Esophagus muscularis mucosa (tissue), 4 donors: ENCODE measurements around the gene AKR1C4. TPM values are rescaled to one million over a fixed set of nuclear protein-coding genes. Genes with fewer than 3 reads are reported as not detected.

Experiments used
- DNase-seq: peaks from one replicate; pipeline ENCODE4 v3.0.0-alpha.2; 2017; ENCODE audit errors: extremely low spot score
- H3K27ac ChIP-seq, 4 donors: fragments of 200-600 bp; sonication (generic); replicated peaks in 1 of 4; 1 replicate in 3 of 4; 2 replicates in 1 of 4; pipeline ENCODE4 v1.5.1; 2016 to 2019; ENCODE audit warnings: mild to moderate bottlenecking in 1 of 4
- H3K27me3 ChIP-seq, 4 donors: fragments of 200-600 bp; sonication (generic); one replicate each; pipeline versions ENCODE4 v1.5.1 to v1.6.0; 2016 to 2019
- H3K36me3 ChIP-seq, 4 donors: fragments of 200-600 bp; sonication (generic); one replicate each; pipeline ENCODE4 v1.5.1; 2016 to 2019
- H3K4me1 ChIP-seq, 4 donors: fragments of 200-600 bp; sonication (generic); one replicate each; pipeline ENCODE4 v1.5.1; 2016 to 2019
- H3K4me3 ChIP-seq, 4 donors: fragments of 200-600 bp; sonication (generic); 1 replicate in 2 of 4; 2 replicates in 2 of 4; pipeline ENCODE4 v1.5.1; 2016 to 2019; ENCODE audit warnings: mild to moderate bottlenecking in 4 of 4, moderate library complexity in 1 of 4
- H3K9me3 ChIP-seq, 4 donors: fragments of 200-600 bp; sonication (generic); 1 replicate in 3 of 4; 2 replicates in 1 of 4; pipeline ENCODE4 v1.5.1; 2016 to 2019
- EP300 ChIP-seq: sonication (generic); formaldehyde crosslinking; IDR thresholded peaks from one replicate; pipeline ENCODE4 v1.6.1; 2017; ENCODE audit warnings: antibody characterized with exemption
- POLR2A ChIP-seq: fragments of 450-650 bp; IDR thresholded peaks from one replicate; pipeline ENCODE4 v1.6.1; 2017; ENCODE audit warnings: antibody characterized with exemption, moderate library complexity, mild to moderate bottlenecking, low read depth
- POLR2AphosphoS5 ChIP-seq, 2 donors: sonication (generic); formaldehyde crosslinking; IDR thresholded peaks; one replicate each; pipeline ENCODE4 v1.6.1; 2017; ENCODE audit warnings: antibody characterized with exemption in 2 of 2
- WGBS: methylation state at CpG from one replicate; pipeline ENCODE4 v1.1.5; 2018; 5-methylcytosine and 5-hydroxymethylcytosine counted together
- intact Hi-C: fragments of 100-400 bp; cut with DNase I; formaldehyde crosslinking; loops from one replicate; pipeline ENCODE4 v1.15.1; 2023
- total RNA-seq, 4 donors: library from RNA; depleted of rRNA; stranded (reverse); fragments of >200 nt; gene quantifications; one replicate each; pipeline versions ENCODE4 v1.1.0 to v1.2.1, GENCODE V29; 2016
- TF ChIP-seq, protein P1 (sequence below), 3 experiments: fragments of 200-600 bp in 2 of 3; fragments of 450-650 bp in 1 of 3; sonication (generic) in 2 of 3; IDR thresholded peaks; one replicate each; pipeline ENCODE4 v1.5.1; 2017 to 2019; ENCODE audit warnings: antibody characterized with exemption in 3 of 3, mild to moderate bottlenecking in 2 of 3, moderate library complexity in 1 of 3

The AKR1C4 gene
- total RNA-seq, 4 donors from 2014 or later: not detected

DNA sequence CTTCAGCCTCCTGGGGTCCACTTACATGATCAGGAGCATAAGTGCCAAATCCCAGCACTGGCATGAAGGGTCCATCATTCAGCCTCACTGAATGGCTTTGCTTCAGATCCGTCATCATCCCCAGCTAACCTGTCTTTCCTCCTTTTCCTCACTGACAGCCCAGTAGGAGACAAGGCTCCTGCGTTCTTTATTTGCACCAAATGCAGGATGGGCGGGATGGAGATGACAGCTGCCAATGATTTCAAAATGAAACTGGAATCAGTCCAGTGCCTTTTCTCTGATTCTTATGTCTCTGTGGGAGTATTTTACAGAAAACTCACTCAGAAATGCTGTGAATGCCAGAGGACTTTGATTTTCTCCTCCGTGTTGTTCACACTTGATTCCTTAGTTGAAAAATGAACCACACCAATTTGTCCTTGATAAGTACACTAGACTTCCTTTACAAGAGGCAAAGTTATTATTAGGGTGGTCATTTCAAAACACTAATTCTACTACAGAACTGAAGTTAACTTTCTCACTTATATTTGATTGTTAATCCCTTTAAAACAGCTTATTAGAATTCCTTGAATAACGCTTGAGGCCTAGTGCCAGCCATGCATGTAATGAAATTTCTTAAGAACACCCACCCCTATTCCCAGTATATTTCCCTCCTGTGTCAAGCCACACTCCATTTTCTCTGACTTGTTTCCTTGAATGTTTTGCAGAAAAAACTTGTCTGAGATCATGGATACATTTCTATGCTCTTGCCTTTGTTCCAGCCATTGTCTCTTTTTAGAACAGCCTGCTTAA is 11.5 kb upstream of the AKR1C4 start, which contains the start of gene AKR1C8:
TSS of gene AKR1C8 (minus strand) at position 164 of the 789 bp plus-strand sequence. CDS start at position 118, 46 bp downstream.
- H3K9me3 ChIP-seq: no peaks in the 10 kb centered on the region
- H3K27ac ChIP-seq: no peak within 1 kb of the TSS
- no peaks in the 10 kb centered on the region for H3K27me3 ChIP-seq
- TF ChIP-seq POLR2AphosphoS5 (IDR thresholded peaks at IDR 0.05): no peak
- TF ChIP-seq POLR2A: no peak
- no peak for TF ChIP-seq EP300
- TF ChIP-seq, protein P1, sequence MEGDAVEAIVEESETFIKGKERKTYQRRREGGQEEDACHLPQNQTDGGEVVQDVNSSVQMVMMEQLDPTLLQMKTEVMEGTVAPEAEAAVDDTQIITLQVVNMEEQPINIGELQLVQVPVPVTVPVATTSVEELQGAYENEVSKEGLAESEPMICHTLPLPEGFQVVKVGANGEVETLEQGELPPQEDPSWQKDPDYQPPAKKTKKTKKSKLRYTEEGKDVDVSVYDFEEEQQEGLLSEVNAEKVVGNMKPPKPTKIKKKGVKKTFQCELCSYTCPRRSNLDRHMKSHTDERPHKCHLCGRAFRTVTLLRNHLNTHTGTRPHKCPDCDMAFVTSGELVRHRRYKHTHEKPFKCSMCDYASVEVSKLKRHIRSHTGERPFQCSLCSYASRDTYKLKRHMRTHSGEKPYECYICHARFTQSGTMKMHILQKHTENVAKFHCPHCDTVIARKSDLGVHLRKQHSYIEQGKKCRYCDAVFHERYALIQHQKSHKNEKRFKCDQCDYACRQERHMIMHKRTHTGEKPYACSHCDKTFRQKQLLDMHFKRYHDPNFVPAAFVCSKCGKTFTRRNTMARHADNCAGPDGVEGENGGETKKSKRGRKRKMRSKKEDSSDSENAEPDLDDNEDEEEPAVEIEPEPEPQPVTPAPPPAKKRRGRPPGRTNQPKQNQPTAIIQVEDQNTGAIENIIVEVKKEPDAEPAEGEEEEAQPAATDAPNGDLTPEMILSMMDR (IDR thresholded peaks at IDR 0.05): no peak
- H3K36me3 ChIP-seq: no peaks in the 10 kb centered on the region
- no peaks in the 10 kb centered on the region for H3K4me1 ChIP-seq
- 82% methylated on average over 5 of the region's 5 CpGs for WGBS
- DNase-seq: no peak
- H3K4me3 ChIP-seq: no peak within 1 kb of the TSS
- intact Hi-C loops: no loop called here

DNA sequence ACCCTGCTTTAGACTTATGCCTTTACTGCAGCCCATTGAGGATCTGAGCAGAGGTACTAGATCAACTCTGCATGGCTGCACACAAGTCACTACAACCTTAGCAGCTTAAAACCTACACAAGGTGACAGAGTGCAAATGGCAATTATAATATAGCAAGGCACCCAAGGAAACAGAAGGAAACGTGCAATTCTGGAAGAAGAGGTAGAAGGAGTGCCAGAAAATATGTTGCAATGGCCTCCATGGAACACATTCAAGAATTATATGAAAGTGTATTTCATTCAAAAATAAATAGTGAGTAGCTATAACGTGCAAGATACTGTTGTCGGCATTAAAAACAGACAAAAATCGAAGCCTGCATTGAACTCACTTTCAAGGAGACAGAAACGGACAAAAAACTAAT is 8.8 kb upstream of the AKR1C4 start:
- H3K4me1 ChIP-seq: no peaks in the 10 kb centered on the region
- DNase-seq: no peak

DNA sequence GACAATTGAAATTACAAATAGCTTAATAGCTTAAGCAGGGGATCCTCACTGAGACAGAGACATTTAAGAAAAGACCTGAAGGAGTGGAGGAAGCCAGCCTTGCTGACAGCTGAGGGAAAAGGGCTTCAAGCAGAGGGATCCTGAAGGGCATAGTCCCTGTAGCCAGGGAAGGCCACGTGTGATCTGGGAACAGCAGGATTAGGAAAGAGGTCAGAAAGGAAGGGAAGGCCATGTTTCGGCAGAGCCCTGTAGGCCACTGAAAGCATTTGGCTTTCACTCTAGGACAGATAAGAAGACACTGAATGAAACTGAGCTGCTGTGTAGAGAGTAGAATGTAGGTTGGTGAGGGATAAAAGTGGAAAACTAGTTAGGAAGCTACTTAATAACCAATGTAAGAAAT is 8.3 kb upstream of the AKR1C4 start:
- Histone ChIP-seq H3K9me3 (no peaks in the 10 kb centered on the region), H3K27ac (no peak overlapping the region), H3K4me1 (no peaks in the 10 kb centered on the region), H3K27me3 (no peaks in the 10 kb centered on the region), H3K36me3 (no peaks in the 10 kb centered on the region), H3K4me3 (no peak overlapping the region)
- TF ChIP-seq POLR2AphosphoS5 (IDR thresholded peaks at IDR 0.05): no peak
- no peak for TF ChIP-seq EP300
- TF ChIP-seq POLR2A: no peak
- TF ChIP-seq, protein P1 (IDR thresholded peaks at IDR 0.05): no peak
- intact Hi-C loops: no loop called here
- WGBS: 69% methylated on average over 2 of the region's 2 CpGs
- DNase-seq: no peak

More for the DNA sequence above, 8.8 kb upstream of the AKR1C4 start:
- 64% methylated on average over 5 of the region's 5 CpGs for WGBS
- intact Hi-C loops: no loop called here
- H3K27ac ChIP-seq: no peak overlapping the region
- H3K9me3 ChIP-seq: no peaks in the 10 kb centered on the region
- H3K4me3 ChIP-seq: no peak overlapping the region
- no peaks in the 10 kb centered on the region for H3K27me3 ChIP-seq
- TF ChIP-seq EP300: no peak
- TF ChIP-seq POLR2AphosphoS5 (IDR thresholded peaks at IDR 0.05): no peak
- TF ChIP-seq, protein P1 (IDR thresholded peaks at IDR 0.05): no peak
- no peak for TF ChIP-seq POLR2A
- H3K36me3 ChIP-seq: no peaks in the 10 kb centered on the region

DNA sequence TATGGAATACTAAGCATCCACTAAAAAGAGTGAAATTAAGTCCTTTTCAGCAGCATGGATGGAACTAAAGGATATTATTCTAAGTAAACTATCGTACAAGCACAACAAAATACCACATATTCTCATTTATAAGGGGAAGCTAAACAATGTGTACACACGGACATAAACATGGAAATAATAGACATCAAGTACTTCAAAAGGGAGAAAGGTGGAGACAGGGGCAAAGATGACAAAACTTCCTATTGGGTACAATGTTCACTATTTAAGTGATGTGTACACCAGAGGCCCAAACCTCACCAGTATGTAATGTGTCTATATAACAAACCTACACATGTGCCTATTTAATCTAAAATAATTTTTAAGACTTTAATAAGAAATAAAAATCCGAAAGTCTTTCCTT is 2.2 kb upstream of the AKR1C4 start:
- DNase-seq: no peak
- Histone ChIP-seq H3K36me3 (no peaks in the 10 kb centered on the region), H3K9me3 (no peaks in the 10 kb centered on the region), H3K27me3 (no peaks in the 10 kb centered on the region), H3K27ac (no peak overlapping the region), H3K4me3 (no peak overlapping the region), H3K4me1 (no peaks in the 10 kb centered on the region)
- 82% methylated on average over 3 of the region's 3 CpGs for WGBS
- intact Hi-C loops: no loop called here
- TF ChIP-seq POLR2A (no peak), EP300 (no peak)

DNA sequence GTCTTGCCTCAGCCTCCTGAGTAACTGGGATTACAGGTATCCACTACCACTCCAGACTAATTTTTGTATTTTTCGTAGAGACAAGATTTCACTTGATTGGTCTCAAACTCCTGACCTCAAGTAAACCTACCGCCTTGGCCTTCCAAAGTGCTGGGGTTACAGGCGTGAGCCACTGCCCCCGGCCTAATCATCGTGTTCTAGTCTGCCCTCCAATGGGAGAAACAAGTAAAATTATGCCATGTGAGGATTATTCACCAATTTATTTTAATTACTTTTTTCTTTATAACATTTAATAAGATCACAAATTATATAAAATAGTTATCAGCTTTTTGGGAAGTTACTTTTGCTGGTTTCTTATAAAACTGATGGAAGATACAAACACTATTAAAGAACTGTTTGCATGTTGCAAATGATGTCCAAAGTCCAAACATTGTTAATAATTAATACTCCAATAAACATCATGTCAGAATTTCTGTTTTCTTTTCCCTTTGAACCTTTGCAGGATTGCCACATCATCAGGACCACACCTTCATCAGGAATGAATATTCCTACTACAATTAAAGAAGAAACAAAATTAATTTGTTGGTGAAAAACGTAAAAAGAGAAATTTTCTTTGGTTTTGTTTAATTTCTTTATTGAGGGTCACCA is 786 bp upstream of the AKR1C4 start:
- intact Hi-C loops: no loop called here
- TF ChIP-seq POLR2AphosphoS5 (IDR thresholded peaks at IDR 0.05) (no peak), EP300 (no peak), POLR2A (no peak)
- no peaks in the 10 kb centered on the region for H3K4me1 ChIP-seq
- no peak overlapping the region for H3K4me3 ChIP-seq
- H3K27me3 ChIP-seq: no peaks in the 10 kb centered on the region
- no peaks in the 10 kb centered on the region for H3K9me3 ChIP-seq
- H3K36me3 ChIP-seq: no peaks in the 10 kb centered on the region
- WGBS: 81% methylated on average over 6 of the region's 6 CpGs
- no peak for DNase-seq
- no peak overlapping the region for H3K27ac ChIP-seq
